HepG2 (cell line): ENCODE results near the gene HRH3. TPM values are rescaled to one million over a fixed set of nuclear protein-coding genes. Genes with fewer than 3 reads are reported as not detected.

Experiments used
- MAX ChIP-seq: IDR thresholded peaks from 2 replicates; pipeline ENCODE4 v1.6.1; 2012; ENCODE audit warnings: inconsistent platforms
- NR2F6 ChIP-seq, 2 experiments: IDR thresholded peaks; 2 replicates each; pipeline ENCODE4 v1.6.1; 2016; ENCODE audit warnings: antibody characterized with exemption in 1 of 2, mild to moderate bottlenecking in 1 of 2
- PHF5A ChIP-seq: IDR thresholded peaks from one replicate; pipeline ENCODE4 v1.6.1; 2018; ENCODE audit warnings: low read depth, missing genetic modification reagents; ENCODE audit not compliant: unreplicated experiment
- RXRA ChIP-seq: sonication (generic); formaldehyde crosslinking; IDR thresholded peaks from 2 replicates; pipeline ENCODE4 v1.5.1; 2020; ENCODE audit warnings: missing genetic modification reagents
- SP2 ChIP-seq: sonication (generic); formaldehyde crosslinking; IDR thresholded peaks from 2 replicates; pipeline ENCODE4 v1.5.1; 2020; ENCODE audit warnings: mild to moderate bottlenecking, missing genetic modification reagents
- SRSF9 ChIP-seq: fragments of 200-400 bp; formaldehyde crosslinking; IDR thresholded peaks from 2 replicates; pipeline ENCODE4 v1.6.1; 2018; ENCODE audit warnings: borderline replicate concordance, mild to moderate bottlenecking, low read depth, low read length; ENCODE audit not compliant: insufficient read depth, poor library complexity, severe bottlenecking
- TEF ChIP-seq: sonication (generic); formaldehyde crosslinking; IDR thresholded peaks from 2 replicates; pipeline ENCODE4 v1.5.0; 2020; ENCODE audit warnings: missing genetic modification reagents
- ZBTB40 ChIP-seq, 2 experiments: fragments of 450-650 bp in 1 of 2; sonication (generic) in 1 of 2; formaldehyde crosslinking in 1 of 2; IDR thresholded peaks; 2 replicates each; pipeline versions ENCODE4 v1.6.1 to v1.8.0; 2016 to 2022; ENCODE audit warnings: antibody characterized with exemption in 1 of 2, mild to moderate bottlenecking in 1 of 2, missing genetic modification reagents in 1 of 2
- ZNF274 ChIP-seq: sonication (generic); formaldehyde crosslinking; IDR thresholded peaks from 2 replicates; pipeline ENCODE4 v1.5.1; 2020; ENCODE audit warnings: mild to moderate bottlenecking, missing genetic modification reagents
- polyA plus RNA-seq, 8 experiments: library from polyadenylated mRNA; depleted of rRNA in 3 of 8; stranded (reverse) in 7 of 8; unstranded in 1 of 8; fragments of >200 nt; fragmentation: Illumina TruSeq in 4 of 8; extraction: Trizol in 4 of 8; gene quantifications; 2 replicates each; pipeline versions ENCODE4 v1.2.1 to v1.2.3, GENCODE V29; 2011 to 2016; ENCODE audit warnings: low read depth in 4 of 8, missing spikeins in 1 of 8, mixed read lengths in 1 of 8; ENCODE audit not compliant: insufficient read depth in 1 of 8
- total RNA-seq, 5 experiments: library from RNA; depleted of rRNA; stranded (reverse); fragments of >200 nt; fragmentation: Illumina TruSeq; extraction: Trizol; gene quantifications; 2 replicates each; pipeline ENCODE4 v1.2.3, GENCODE V29; 2016; ENCODE audit warnings: low read depth in 1 of 5
- TF ChIP-seq, protein P1 (sequence below): fragments of 450-650 bp; IDR thresholded peaks from 2 replicates; pipeline ENCODE4 v1.6.1; 2017
- TF ChIP-seq, protein P2 (sequence below), 2 experiments: sonication (generic) in 1 of 2; formaldehyde crosslinking in 1 of 2; IDR thresholded peaks; 2 replicates each; pipeline versions ENCODE4 v1.4.0 to v1.6.1; 2016 to 2020; ENCODE audit warnings: borderline replicate concordance in 1 of 2, low read depth in 1 of 2, mild to moderate bottlenecking in 1 of 2, missing genetic modification reagents in 1 of 2

The HRH3 gene
- total and polyA plus RNA-seq, 2 of the 13 experiments (the other 11 are each of a cell fraction or from before 2014, with no cell fraction given), result 0.18 TPM; not detected in 1

- TF ChIP-seq ZBTB40 (IDR thresholded peaks at IDR 0.05) (no peak), ZBTB40 (CRISPR knock-in tag; IDR thresholded peaks at IDR 0.05) (peak; percentile 56; the same call in 1 of the 2 replicates), SRSF9 (no peak), TEF (no peak; the same call in 1 of the 2 replicates), MAX (peak; percentile 72; the same call in 1 of the 2 replicates), ZNF274 (CRISPR knock-in tag) (peak; percentile 86), RXRA (no peak), NR2F6 (IDR thresholded peaks at IDR 0.05) (no peak), NR2F6 (CRISPR knock-in tag; IDR thresholded peaks at IDR 0.05) (0 out of 2 replicates have a peak, but pooled peaks have one; percentile 15), PHF5A (no peak), SP2 (CRISPR knock-in tag) (no peak; the same call in 1 of the 2 replicates)
- TF ChIP-seq, protein P1, sequence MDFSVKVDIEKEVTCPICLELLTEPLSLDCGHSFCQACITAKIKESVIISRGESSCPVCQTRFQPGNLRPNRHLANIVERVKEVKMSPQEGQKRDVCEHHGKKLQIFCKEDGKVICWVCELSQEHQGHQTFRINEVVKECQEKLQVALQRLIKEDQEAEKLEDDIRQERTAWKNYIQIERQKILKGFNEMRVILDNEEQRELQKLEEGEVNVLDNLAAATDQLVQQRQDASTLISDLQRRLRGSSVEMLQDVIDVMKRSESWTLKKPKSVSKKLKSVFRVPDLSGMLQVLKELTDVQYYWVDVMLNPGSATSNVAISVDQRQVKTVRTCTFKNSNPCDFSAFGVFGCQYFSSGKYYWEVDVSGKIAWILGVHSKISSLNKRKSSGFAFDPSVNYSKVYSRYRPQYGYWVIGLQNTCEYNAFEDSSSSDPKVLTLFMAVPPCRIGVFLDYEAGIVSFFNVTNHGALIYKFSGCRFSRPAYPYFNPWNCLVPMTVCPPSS, result no peak
- TF ChIP-seq, protein P2, sequence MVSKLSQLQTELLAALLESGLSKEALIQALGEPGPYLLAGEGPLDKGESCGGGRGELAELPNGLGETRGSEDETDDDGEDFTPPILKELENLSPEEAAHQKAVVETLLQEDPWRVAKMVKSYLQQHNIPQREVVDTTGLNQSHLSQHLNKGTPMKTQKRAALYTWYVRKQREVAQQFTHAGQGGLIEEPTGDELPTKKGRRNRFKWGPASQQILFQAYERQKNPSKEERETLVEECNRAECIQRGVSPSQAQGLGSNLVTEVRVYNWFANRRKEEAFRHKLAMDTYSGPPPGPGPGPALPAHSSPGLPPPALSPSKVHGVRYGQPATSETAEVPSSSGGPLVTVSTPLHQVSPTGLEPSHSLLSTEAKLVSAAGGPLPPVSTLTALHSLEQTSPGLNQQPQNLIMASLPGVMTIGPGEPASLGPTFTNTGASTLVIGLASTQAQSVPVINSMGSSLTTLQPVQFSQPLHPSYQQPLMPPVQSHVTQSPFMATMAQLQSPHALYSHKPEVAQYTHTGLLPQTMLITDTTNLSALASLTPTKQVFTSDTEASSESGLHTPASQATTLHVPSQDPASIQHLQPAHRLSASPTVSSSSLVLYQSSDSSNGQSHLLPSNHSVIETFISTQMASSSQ (IDR thresholded peaks at IDR 0.05; ENCODE audit: low read depth), result no peak
- TF ChIP-seq, protein P2 (CRISPR knock-in tag; IDR thresholded peaks at IDR 0.05; ENCODE audit: borderline replicate concordance), result no peak
Observed at GRCh38 chr20:62219992-62220665, at the start of gene HRH3 (continued).
